NCI-H2107 treated with DMSO at 0.1 percent for 48 hours (cell line): ENCODE measurements around the gene CBX4.

Experiments
- DNase-seq: peaks from one replicate; lab custom pipeline; 2025; ENCODE audit not compliant: unreplicated experiment; lab: John Stamatoyannopoulos, UW

The CBX4 gene

DNA sequence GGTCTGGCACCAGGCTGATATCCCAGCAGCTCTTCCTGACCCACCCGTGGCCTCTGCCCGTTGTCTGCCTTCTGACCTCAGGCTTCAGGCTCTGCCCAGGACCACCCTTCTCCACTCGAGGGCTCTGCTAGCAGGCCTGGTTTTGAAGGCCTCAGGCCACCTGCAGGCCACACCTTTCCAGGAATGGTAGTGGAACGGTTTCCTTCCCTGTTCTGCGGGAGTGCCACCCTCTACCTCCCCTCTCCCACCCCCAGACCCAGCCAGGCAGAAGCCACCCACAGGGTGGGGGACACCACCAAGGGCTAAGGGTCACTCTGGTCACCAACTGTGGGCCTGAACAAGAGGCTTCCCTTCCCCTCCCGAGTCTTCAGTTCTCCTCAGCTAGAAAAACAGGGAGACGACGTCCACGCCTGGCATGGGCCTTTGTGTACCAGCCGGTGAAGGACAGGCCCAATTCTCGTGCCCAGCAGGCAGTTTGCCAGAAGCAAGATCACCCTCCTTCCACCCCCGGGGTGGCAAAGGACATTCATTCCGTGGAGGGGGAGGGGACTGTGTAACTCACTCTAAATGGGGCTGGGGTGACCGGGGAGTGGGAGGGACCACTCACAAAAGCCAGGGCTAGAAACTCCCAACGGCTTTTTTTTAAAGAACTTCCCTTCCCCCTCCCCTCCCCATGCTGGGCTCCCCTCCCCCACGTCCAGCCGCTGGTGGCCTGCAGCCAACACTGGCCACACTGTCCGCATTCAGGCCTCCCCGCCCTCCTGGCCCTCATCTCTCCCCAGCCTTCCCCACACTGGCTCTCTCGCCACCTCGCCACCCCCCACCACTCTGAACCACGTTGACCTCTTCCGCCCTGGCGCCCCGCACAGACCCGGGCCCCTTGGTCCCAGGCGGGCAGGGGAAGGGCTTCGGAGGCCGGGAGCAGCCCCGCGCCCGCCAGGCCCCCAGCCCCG, 7.7 kb downstream of the CBX4 start:
- DNase-seq: no peak

DNA sequence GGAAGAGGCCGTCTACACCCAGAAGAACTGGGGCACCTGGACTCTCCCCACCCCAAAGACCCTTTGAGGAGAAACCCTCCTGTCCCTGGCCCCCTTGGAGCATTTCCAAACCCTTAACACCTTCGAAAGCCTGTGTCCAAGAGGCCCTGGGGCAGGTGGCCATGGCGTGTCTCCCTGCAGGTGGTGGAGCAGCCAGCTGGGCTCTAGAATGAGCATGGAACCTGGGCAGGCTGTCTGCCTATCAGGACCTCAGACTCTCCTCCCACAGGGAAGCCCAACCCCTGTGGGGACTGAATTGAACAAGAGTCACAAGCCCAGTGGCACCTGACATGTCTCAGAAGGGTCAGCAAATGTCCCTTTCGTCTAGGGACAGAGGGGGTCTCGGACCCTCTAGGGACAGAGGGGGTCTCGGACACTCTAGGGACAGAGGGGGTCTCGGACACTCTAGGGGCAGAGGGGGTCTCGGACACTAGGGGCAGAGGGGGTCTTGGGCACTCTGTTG, 8.4 kb downstream of the CBX4 start:
- no peak for DNase-seq

DNA sequence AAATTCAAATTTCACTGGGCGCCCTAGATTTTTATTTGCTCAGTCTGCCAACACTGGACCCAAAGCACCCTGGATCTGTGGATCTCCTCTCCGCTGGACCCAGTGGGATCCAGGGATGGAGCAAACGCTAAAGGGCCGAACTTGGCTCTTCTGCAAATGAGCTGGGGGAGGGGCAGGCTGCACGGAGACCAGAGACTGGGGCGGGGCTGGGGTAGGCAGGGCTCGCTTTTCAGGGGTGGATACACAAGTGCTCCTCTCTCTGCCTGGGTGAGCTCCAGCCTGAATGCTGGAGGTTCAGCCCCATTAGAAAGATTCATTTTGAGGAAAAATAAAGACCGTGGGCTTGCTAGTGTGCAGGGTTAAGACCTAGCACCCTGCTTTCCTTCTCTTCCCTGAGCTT, 8.9 kb downstream of the CBX4 start:
- DNase-seq: no peak

DNA sequence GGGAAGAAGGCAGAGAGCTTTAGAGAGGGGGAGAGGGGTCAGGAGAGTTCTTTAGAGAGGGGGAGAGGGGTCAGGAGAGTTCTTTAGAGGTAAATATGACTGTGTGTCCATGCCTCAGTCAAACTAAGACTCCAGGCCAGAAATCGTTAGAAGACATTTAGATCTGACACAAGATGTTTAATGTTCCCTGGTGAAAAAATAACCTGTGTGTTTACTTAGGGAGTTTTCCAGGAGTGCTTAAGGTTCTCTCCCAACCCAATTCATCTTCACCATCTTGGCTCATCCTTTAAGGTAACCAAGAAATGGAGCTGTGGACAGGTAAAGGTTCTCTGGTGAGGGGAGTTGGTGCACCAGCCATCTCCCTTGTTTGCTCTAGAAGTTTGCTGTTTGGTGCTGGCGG, 9.8 kb downstream of the CBX4 start:
- DNase-seq: no peak

DNA sequence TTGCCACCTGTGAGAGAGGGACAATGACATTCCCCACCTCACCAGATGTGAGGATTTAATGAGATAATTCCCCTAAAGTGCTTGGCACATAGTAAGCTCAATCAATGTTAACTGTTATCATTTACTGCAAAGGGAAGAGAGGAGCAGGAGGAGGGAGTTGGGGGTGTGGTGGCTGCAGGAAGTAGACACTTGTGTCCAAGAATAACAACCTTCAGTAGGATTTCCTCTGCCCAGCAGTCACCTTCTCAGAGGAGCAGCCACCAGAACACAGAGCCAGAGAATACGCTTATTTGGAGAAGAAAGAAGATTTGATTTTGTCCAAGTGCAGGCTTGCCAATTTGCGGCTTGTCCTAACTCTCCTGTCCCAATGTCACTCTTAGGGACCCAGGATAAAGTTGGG, 10.2 kb downstream of the CBX4 start:
- DNase-seq: no peak

DNA sequence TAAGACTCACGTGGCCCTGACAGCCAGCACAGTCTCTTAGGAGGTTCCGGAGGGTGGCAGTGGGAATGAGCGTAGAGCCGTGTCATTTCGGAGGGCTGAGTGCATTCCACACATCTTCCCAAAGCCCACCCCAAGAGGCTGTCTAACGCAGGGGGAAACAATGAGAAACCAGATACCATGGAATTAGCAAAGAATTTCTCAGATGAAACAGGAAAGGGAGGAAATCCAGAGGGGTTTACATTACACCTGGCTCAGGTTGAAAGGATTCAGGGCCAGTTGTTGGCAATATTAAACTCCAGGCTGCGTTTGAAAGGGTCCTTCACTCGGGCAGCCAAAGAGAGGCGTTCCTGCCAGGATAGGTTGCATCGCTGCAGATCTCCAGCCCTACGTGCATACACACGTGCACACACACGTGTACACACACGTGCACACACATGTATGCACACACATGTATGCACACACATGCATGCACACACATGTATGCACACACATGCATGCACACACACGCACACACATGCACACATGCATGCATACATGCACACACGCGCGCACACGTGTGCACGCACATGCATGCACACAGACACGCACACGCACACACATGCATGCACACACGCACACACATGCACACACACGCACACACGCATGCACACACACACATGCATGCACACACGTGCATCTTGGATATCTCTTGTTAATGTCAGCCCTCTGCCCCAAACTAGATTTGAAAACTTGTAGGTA, 12.2 kb downstream of the CBX4 start:
- no peak for DNase-seq

DNA sequence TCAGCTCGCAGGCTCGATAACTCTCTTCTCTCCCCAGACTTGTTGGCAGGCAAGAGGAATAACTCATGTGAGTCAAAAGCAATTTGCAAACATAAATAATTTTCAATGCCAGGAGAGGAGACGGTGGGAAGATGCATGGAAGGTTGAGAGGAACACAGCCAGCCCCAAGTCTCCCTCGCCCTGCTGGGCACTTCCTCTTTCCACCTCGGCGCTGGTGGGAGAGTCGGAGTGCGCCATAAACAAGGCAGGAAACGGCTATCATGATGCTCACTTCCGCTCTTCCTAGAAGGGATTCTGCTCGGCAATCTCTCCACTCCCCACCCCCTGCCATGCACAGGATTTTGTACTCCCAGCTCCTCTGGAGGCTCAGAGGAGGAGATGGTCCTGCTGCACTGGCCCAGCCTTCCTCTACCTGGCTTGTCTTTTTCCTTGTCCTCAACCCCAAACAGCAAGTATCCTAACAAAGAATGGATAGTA, 13.0 kb downstream of the CBX4 start:
- no peak for DNase-seq

DNA sequence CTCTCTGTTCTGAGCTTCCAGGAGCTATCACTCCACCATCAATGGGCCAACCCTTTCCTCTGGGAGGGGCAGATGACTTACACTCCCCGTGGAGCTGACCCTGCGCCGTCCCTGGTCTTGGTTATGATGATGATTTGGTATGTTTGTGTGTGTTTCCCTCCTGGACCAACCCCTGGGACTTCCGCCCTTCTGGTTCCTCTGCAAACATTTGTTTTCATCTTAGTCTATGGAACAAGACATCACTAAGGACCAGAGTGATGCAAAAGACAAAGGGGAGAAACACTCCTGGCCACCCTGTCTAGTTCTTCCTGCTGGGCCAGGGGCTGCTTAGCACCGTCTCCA, 13.7 kb downstream of the CBX4 start:
- DNase-seq: no peak

DNA sequence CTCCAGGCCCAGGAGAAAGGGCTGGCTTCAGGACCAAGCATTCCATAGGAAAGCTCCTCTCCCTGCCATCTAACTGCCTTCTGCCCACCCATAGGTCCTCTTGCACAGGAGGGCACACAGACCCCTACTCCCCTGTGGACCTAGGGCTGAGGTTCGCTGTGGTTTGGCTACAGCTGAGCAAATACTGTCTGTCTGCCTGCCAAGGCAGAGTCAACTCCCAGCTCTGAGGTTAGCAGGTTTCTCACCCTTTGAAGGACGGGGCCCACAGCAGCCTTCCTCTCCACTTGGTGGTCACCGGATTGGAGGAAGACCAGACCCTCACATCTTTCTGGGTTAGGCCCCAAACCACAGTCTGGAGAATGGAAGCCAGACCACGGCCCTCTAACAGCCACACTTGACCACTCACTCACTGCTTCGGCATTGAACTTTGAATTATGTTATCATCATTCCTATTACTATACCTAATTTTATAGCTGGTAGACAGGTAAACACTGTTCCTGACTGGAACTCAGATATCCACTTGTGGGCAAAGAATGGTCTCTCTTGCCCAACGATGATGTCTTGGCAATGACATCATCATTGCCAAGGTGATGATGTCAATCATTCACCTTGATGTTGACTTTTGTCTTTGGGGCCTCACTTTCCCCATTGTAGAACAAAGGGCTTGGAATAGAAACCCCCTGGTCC, 14.2 kb downstream of the CBX4 start:
- DNase-seq: no peak

DNA sequence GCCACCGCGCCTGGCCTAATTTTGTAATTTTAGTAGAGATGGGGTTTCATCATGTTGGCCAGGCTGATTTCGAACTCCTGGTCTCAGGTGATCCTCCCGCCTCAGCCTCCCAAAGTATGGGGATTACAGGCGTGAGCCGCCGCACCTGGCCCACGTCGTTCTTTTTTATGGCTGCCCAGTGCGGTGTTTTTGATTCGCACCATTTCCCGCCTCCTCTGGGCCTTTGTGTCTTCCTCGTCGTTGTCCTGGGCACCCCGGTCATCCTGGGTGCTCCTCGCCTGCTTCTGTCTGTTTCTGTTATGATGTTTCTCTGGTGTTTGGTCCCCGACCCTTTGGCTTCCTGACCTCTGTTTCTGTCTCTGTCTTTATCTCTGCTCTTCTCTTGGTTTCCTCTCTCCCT, 15.0 kb downstream of the CBX4 start:
- no peak for DNase-seq

DNA sequence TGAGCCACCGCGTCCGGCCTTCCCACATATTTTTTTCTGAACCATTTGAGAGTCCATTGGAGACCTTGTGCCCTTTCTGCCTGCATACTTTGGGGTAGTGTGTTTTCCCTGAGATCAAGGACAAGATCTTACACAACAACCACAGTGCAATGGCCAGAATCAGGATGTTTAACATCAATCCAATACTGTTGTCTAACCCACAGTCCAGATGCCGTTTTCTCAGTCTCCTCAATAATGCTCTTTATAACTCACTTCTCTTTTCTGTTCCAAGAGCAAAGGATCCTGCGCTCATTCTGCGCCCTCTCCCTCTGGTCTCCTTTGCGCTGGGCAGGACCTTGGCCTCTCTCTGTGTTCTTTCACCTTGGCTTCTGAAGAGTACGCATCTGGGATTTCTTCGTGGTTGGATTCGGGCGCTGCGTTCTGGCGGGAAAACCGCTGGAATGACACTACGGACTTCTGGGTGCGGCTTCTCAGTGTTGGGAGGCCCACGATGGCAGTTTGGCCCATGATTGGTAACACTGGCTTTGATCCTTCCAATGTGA, 16.6 kb downstream of the CBX4 start:
- DNase-seq: no peak

DNA sequence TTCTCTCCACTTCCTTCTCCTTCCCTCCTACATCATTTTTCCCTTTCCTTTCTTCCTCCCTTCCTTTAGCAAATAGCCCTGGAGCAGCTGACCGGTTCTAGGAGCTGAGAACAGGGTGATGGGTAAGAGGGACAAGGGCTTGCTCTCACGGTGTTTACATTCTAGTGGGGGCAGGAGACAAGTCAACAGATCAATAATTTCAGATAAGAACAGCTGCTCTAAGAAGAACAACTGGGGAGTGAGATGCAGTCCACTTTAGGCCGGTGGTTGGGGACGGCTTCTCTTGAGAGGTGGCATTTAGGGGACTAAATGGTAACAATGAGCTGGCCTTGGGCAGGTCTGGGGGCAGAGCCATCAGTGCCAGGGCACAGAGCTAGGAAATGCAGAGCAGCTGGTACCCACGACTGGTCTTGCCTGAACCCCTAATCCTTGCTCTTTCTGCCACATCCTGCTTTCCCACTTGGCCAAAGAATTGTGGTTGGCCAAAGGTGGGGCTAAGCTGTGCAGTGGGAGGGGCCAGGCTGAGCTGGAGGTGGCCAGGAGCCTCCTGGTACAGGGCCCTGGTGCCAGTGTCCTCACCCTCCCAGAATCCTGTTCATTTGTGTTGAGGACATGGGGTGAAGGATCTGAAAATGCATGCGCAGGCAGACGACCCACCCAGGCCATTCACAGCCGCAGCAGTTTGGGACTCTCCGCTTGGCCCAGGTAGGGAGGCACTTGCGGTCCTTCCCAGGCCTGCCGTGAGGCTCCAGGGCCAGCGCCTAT, 17.7 kb downstream of the CBX4 start:
- no peak for DNase-seq

DNA sequence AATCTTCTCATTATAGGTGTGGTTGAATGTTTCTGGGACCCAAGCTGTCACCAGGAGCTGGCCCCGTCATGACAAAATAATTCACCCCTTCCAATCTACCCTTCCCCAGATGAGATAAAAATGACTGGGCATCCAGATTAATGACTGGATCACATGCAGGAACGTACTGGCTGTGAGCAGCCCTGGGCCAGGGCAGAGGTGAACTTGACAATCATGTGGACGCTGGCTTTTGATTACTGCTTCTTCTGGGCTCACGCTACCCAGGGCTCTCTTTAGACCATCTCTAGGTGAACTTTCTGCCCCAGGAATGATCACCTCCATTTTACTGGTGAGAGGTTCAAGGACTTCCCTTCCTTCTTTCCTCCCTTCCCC, 18.3 kb downstream of the CBX4 start:
- DNase-seq: no peak

DNA sequence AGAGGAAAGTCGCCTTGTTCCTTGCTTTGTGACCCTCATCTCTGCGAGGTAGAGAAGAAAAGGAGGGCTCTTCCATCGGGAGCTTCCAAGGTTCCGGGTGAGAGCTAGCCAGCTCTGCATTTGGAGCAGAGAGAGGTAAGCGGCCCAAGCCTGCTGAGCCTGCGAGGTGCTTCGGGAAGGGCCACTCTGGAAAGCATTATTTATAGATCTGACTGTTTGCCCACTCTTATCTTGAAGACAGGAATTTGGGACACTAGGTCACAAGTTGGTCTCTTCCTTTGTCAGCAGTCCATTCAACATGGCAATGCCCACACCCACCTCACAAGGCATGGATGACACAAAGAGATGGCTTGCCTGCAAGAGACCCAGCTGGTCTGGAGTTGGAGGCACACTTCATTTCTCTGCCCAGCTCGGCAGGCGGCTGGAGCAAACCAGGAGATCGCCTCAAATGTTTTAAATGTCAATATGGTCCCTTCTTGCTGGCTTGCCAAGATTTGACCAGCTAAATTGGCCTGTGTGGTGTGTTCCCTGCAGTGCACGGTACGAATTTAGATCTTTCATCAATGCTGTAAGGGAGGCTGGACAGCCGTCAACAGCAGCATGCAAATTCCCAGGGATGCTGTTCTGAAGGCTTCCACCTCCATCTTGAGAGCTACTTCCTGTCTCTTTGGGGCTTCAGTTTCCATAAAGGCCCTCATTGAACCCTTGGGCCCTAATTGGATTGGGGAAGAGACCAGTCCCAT, 19.5 kb downstream of the CBX4 start:
- DNase-seq: no peak

DNA sequence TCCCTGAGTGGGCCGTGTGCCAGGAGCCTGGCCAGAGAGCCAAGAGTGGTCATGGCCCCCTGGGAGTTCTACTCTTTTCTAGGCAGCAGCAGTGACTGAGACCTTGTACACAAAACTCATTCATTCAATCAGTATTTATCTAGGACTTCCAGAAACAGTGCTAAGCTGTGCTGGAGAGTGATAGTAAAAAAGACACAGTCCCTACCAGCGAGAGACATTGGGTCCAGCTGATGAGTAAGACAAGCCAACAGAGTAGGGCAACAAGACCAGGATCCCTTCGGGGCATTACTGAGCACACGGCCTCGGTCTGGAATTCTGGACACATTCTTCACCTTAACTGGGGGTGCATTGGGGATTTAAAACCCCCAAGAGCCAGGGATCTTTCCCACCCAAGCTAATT, 20.2 kb downstream of the CBX4 start:
- DNase-seq: no peak

DNA sequence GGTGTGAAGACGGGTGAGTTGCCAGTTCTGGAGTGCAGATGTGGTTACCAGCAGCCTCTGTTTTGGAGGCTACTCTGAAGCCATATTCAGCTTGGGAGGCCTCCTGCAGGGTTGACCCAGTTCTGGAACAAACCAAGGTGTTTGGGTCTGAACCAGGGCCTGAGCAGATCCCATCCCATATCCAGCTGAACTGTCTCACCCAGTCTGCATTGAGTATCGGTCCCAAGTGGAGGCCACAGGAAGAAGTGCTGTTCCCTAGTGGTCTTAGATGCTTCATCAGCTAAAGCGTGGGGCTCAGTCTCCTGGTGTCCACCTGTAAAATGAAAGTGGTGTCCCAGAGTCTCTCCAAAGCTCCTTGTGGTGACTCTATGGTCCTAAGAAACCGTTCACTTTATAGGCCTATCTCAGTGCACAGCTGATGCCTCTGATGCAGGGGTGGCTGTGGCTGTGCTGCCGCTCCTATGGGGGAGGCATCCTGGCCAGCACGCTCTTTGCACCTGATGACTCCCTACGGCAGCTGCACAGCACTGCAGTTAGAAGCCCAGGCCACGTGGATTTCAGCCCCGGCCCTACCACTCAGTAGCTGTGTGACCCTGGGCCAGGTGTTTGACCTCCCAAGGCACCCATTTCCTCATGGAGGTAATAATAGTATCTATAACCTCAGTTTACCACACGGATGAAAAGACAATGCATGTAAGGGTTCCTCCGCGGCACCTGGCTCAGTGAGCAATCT, 21.0 kb downstream of the CBX4 start:
- DNase-seq: peak; percentile 58

DNA sequence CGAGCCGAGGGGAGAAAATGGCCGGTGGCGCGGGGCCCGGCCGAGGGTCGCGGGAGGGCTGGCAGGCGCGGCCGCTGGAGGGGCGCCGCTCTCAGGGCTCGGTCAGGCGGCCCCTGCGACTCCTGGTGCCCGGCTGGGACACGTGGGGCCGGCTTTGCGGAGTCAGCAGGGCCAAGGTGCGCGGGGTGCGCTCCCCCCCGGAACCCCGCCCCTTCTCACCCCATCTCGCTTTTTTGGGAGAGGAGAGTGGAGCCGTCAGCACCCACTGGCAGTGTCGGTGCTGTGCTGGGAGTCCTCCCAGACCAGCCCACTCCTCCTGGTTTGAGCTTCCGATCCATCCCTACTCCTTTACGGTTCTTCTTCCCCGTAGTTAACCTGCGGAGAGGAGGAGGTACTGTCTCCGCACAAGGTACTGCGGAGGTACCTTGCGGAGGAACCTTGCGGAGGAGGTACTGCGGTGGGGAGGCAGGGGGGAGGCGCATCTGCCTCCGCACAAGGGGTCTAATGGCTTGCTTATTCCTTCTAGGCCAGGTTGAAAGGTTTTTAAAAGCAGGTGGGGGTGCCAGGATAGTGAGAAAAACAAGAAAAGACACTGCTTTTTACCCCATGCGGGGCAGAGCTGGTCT, 23.3 kb downstream of the CBX4 start:
- DNase-seq: no peak

DNA sequence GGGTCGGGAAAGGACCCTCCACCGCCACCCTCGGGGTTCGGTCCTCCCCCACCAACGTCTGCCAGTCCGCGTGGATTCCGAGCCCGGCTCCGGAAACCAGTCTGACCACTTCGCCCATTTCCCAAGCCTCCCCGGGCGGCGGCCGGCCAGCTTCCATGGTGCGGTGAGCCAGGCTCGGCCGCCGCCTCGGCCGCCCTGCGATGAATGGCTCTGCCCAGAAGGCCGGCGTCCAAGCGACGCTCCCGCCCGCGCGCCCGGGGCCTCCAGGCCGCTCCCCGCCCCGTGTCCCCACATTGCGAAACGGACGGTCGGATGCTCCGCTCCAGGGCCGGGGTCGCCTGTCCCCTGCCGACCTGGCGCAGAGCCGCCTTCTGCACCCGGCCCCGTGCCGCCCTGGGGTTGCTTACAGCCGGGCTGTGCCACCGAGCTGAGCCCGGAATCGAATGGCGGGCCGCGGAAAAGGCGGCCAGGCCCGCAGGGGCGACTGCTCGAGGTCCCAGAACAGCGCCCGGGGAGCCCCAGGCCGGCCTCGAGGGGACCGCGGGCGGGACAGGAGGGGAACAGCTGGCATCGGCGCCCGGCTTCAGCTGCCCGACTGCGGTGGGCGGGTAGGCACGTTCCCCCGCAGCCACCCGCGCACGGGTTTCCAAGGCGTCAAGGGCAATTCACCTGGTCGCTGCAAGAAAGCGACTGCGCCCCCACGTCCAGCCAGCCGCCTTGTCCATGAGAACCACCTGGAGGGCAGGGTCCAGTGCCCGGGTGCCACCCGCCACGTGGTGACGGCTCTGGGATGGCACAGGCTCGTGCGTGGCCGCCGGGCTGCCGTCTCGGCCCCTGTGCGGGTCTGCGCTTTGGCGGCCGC, 24.0 kb downstream of the CBX4 start:
- DNase-seq: no peak
